Activated CD4-positive, alpha-beta T cell treated with anti-CD3 and anti-CD28 coated beads, Interleukin-2, amount 50 U/mL, for 48 hours (primary cell): ENCODE results near the gene CDR2.
A peak's percentile ranks its signal among the peaks of the same experiment; 100 is the strongest.
"Not testable (repeated sequence)": the region's sequence is repeated elsewhere in the genome, so short reads cannot be mapped to it uniquely, and the experiment has no call there.

Experiments used
- DNase-seq, 2 experiments: peaks; one replicate each; pipeline ENCODE4 v3.0.0-alpha.2; 2020

Gene CDR2

GRCh38 chr16:22374311-22375116 lies at the start of gene CDR2:
Gene CDR2 (minus strand): TSS chr16:22374619. CDS start chr16:22374309, 310 bp downstream.
- peak; percentile 97 to 98 for DNase-seq

- no peak for DNase-seq
Measured at GRCh38 chr16:22423716-22424115, 49.3 kb upstream of the CDR2 start.

DNA sequence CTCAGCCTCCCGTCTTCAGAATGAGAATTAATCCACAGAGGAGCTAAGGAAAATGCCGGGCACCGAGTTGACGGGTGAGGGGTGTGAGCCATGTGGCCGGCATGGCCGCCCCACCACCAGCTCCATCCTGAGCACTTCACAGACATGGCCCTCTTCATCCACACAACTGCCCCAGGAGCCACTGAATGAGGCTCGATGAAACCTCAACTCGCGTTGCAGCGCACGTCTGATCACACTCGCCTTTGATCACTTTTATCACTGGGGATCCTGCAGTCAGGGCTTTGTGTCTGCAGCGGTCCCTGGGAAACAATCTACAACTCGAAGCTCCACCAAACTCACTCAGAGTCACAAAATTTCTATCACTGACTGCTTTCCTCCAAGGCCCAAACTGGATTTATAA lies 46.7 kb upstream of the CDR2 start:
- no peak for DNase-seq

DNA sequence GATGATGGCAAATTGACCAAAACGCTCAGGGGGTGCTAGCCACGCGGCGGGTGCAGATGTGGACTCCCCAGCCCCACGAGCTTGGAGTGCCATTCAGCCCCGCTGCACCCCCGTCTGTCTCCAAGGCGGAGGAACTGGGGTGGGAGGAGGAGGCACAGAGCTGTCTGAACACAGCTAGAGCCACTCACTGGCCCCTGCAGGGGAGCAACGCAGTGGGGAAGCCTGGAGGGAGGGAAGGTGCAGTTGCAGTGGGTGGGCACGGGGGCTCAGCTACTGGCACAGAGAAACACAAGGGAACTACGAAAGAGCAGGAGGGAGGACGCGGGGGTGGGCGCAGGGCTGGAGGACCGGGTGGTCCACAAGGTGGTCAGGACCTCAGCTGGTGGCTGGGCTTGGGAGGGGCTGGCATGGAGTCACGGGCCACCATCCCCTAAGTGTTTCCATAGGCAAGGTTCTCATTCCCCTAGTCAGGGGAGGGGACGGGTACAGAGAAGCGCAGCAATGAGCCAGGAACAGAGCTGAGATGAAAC lies 46.3 kb upstream of the CDR2 start:
- no peak for DNase-seq

DNA sequence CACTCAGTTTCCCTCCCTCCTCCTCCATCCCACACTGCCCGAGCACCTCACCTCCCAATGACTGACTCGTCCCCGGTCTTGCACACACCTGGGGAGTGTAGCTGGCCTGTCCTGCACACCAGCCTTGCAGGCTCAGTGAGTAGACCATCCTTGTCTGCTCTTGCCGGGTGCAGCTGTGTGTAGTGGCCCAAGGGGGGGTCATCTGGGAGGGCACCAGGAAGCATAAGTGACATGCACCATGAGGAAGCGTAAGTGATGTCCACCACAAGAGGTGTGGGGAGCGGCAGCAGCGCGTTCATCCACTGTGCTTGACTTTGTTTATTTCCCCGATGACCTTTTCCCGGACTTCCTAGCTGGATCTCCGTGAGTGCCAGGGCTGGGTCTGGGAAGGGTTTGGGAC lies 45.5 kb upstream of the CDR2 start:
- DNase-seq, result no peak

GRCh38 chr16:22418826-22419225 lies 44.4 kb upstream of the CDR2 start:
- DNase-seq, result no peak

- not testable (repeated sequence) for DNase-seq
Measured at GRCh38 chr16:22417798-22418197, 43.4 kb upstream of the CDR2 start.

DNA sequence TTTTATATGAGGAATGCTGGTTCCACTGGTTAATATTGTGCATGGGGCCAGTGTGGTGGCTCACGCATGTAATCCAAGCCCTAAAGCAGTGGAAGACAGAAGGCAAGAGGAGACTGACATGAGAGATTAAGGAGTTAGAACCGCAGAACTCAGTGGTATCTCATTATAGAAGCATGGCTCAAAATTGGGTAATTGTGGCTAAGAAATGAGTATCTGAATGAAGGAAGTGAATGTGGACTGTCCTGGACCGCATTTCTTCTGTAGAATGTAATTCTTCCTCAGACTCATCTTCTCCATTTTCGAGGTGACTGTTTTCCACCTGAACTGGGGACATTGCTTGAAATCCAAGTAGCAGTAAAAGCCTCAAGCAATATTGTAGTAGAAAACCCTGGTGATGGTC lies 42.6 kb upstream of the CDR2 start:
- DNase-seq, result no peak

- DNase-seq, result no peak
Measured at GRCh38 chr16:22413819-22414218, 39.4 kb upstream of the CDR2 start.

GRCh38 chr16:22407486-22407885 lies 33.1 kb upstream of the CDR2 start:
- DNase-seq, result no peak

DNA sequence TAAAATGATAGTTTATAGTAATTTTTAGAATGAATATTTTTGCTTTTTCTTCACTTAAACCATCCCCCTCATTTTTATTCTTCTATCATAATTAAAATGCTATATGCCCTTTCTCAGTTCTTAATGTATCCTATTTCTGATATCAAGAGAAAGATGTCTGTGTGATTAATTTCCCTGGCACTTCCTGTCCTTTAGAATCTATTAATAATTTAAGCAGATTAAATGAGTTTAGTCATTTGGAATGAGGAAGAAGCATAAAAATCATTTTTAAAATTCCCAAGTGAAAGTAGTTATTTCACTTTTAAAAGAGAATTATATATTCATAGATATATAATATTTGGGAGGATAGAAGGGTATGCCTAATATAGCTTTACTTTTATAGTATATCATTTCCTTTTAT lies 27.8 kb upstream of the CDR2 start:
- no peak for DNase-seq

- DNase-seq, result no peak
Measured at GRCh38 chr16:22400900-22401299, 26.5 kb upstream of the CDR2 start.

GRCh38 chr16:22397931-22398330 lies 23.5 kb upstream of the CDR2 start:
- DNase-seq, result no peak

DNA sequence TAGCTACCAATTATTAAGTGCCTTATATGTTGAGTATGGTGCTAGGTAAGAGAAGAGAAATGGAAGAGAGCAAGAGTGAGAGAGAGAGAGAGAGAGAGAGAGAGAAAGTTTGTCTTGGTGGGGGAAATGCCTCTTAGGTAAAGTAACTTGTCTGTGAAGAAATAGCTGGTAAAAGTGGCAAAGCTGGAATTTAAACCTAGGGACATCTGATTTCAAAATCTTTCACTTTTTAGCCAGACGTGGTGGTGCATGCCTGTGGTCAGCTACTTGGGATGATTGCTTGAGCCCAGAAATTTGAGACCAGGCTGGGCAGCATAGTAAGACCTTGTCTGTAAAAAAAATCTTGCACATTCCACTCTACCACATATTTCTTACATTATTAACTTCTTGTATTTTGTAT lies 23.0 kb upstream of the CDR2 start:
- DNase-seq, result no peak

GRCh38 chr16:22395960-22396359 lies 21.5 kb upstream of the CDR2 start:
- DNase-seq, result no peak

DNA sequence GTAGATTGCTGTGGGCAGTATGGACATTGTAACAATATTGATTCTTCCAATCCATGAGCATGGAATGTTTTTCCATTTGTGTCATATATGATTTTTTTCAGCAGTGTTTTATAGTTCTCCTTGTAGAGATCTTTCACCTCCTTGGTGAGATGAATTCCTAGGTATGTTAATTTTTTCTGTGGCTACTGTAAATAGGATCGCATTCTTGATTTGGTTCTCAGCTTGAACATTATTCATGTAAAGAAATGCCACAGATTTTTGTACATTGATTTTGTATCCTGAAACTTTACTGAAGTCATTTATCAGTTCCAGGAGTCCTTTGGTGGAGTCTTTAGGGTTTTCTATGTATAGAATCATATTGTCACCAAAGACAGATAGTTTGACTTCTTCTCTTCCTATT lies 19.7 kb upstream of the CDR2 start:
- no peak for DNase-seq

DNA sequence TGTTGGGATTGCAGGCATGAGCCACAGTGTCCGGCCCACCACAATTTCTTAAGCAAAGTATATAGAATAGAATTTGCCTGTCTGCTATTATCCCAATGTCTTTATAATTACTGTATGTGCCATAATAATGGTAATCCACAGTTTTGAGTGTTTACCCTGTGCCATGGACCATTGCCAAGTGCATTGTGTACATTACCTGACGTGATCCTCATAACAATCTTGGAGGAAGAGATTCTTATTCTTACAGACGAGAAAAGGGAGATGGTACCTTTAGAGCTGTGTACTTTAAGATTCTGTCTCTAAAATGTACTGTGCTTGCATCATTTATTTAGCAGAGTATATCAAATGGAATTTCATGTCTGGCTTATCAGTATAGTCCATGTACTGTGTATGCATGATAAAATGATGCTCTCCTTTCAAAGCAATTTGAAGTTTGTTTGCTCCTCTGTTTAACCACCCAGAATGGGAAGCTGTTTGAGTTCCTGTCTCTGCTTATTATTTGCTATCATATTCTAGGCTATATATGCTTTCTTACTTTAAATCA lies 13.8 kb upstream of the CDR2 start:
- DNase-seq, result no peak

DNA sequence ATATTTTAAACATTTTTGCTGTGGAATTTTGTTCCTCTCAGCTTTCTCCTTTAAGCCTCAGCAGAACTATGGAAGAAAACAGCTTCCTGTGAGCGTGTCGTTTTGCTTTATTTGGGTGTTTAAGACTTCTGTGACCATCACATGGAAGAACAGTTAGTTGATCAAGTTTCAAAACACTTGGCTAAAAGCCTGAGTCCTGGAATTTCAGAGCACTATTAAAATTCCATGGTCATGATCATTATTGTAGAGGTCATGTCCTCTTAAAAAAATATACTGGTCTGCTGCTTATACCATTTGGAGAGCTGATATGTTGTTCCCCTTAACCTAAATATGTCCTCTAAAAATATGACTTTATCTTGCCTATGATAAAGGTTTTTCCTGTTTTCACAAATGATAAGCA lies 12.6 kb upstream of the CDR2 start:
- no peak for DNase-seq

- no peak for DNase-seq
Measured at GRCh38 chr16:22385196-22385595, 10.8 kb upstream of the CDR2 start.

GRCh38 chr16:22383827-22384226 lies 9.4 kb upstream of the CDR2 start:
- no peak for DNase-seq

DNA sequence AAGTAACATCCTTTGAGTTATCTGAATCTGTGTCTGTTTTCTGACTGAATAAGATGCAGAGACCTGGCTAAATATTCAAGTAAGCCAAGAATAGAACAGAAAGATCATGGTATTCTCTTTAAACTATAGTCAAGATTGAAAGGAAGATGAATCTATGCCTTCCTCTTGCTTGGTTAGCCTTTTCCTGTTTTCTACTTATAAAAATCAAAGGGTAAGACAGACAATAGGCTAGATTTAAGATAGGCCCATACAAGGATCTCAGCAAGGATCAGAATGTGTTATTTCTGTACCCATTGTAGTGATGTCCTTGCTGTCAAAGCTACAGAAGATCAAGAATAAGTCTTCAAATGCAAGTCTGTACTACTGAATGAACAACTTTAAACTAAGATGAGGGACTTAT lies 7.0 kb upstream of the CDR2 start:
- no peak for DNase-seq

- no peak for DNase-seq
Measured at GRCh38 chr16:22380529-22380928, 6.1 kb upstream of the CDR2 start.

DNA sequence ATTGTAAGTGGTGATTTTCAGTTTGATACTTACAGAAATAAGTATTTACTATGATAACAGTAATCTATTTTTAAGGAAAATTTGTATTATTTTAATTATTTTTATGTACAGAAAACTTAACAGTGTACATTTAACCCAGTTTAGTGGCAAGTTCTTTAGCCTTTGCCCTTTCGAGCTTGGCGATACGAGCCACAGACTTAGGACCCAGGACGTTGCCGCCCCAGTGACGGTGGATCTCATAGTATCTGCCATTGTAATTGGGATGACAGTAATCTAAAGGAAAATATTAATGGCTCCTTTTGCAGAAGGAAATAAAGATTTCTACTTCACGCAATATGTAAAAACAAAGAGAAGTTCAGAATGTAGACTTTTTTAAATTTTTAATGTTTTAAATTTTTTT lies 5.2 kb upstream of the CDR2 start:
- DNase-seq, result no peak

DNA sequence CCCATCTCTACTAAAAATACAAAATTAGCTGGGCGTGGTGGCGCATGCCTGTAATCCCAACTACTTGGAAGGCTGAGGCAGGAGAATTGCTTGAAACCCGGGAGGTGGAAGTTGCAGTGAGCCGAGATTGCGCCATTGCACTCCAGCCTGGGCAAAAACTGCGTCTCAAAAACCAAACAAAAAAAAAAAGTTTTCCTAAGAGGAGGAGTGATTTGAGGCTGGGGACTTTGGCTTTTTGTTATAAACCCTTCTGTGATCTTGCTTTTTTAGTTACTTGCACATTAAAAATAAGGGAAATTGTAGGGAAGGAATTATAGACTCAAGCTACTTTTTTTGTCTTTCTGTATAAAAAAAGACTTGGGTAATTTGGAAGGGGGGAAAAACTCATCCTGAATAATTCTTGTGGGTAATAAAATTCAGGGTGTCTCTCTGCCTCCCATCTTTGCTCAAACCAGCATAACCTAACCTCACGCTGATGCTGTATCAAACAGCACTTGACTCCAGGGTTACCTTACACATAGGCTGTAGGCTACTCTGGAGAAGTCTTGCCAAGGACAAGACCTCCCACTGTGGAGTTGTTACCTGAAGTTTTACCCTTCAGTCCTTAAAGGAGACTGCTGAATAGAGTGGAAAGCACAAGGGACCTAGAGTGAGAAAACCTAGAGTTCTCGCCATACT lies 1.7 kb upstream of the CDR2 start:
- DNase-seq, result no peak
